K562 (cell line): ENCODE measurements around the gene ANAPC13. TPM values are rescaled to one million over a fixed set of nuclear protein-coding genes. Genes with fewer than 3 reads are reported as not detected.

ENCODE experiments used
- ATAC-seq: fragments of 200-7000 bp; cut with Tn5 transposase; 3 replicates; pipeline ENCODE4 v1.9.1; 2020; ENCODE audit warnings: moderate library complexity
- BruUV-seq: library from RNA; stranded (reverse); fragments of 400-500 nt; replicated peaks from 2 replicates; lab custom pipeline; 2021; lab: Mats Ljungman, UMichigan
- CTCF ChIA-PET: fragments of 300-600 bp; formaldehyde crosslinking; extraction: SDS; loops from one replicate; lab custom pipeline; 2021; ENCODE audit warnings: low intra/inter-chr PET ratio; lab: Yijun Ruan, JAX
- POLR2A ChIA-PET: fragments of 300-600, 350-650 bp; sonication (Branson Sonifier 250); formaldehyde crosslinking; extraction: SDS; loops from one replicate; lab custom pipeline; 2021; ENCODE audit warnings: antibody characterized with exemption, inconsistent platforms; lab: Yijun Ruan, JAX
- DNase-seq, 4 experiments: peaks; one replicate each; pipeline versions ENCODE4 v3.0.0 to v3.0.0-alpha.2; 2011 to 2018; ENCODE audit warnings: low spot score in 3 of 4, mixed read lengths in 3 of 4; ENCODE audit errors: extremely low read depth in 1 of 4
- FAIRE-seq: peaks from 2 replicates; lab custom pipeline; 2011; peaks lifted over from hg19 to GRCh38; lab: Jason Lieb, UNC
- H2AFZ ChIP-seq: 2 replicates; pipeline ENCODE4 v1.6.0; 2011; ENCODE audit warnings: low read depth, low read length, control low read depth, inconsistent platforms
- H3K27ac ChIP-seq: fragments of 200-600 bp; 3 replicates; pipeline ENCODE4 v1.8.0; 2011; ENCODE audit warnings: low read depth, mild to moderate bottlenecking, control low read depth, inconsistent platforms, low read length, moderate library complexity, mixed read lengths; ENCODE audit errors: extremely low read depth
- H3K27me3 ChIP-seq, 2 experiments: fragments of 300-600 bp in 1 of 2; 2 replicates in 1 of 2; 3 replicates in 1 of 2; pipeline versions ENCODE4 v1.6.0 to v1.8.0; 2011; ENCODE audit warnings: inconsistent platforms in 2 of 2, low read length in 2 of 2, mild to moderate bottlenecking in 1 of 2, mixed read lengths in 1 of 2, moderate library complexity in 1 of 2; ENCODE audit not compliant: control insufficient read depth in 2 of 2, insufficient read depth in 2 of 2
- H3K36me3 ChIP-seq: fragments of 300-600 bp; 3 replicates; pipeline ENCODE4 v1.8.0; 2011; ENCODE audit warnings: mild to moderate bottlenecking, low read length, inconsistent platforms; ENCODE audit not compliant: control insufficient read depth, insufficient read depth
- H3K4me1 ChIP-seq, 2 experiments: fragments of 200-600 bp in 1 of 2; replicated peaks in 1 of 2; 2 replicates in 1 of 2; 3 replicates in 1 of 2; pipeline versions ENCODE4 v1.5.1 to v1.8.0; 2011; ENCODE audit warnings: inconsistent platforms in 2 of 2, low read length in 2 of 2, mild to moderate bottlenecking in 1 of 2, mixed read lengths in 1 of 2, moderate library complexity in 1 of 2; ENCODE audit not compliant: control insufficient read depth in 2 of 2, insufficient read depth in 2 of 2
- H3K4me2 ChIP-seq: 2 replicates; pipeline ENCODE4 v1.6.1; 2011; ENCODE audit warnings: low read length, control low read depth, inconsistent platforms, mixed read lengths; ENCODE audit not compliant: insufficient read depth
- H3K4me3 ChIP-seq: fragments of 200-600 bp; sonication (generic), shearing (Covaris generic); 2 replicates; pipeline ENCODE4 v1.5.1; 2016; ENCODE audit warnings: control low read depth, inconsistent platforms
- H3K79me2 ChIP-seq: fragments of 200-600 bp; 3 replicates; pipeline ENCODE4 v1.8.0; 2011; ENCODE audit warnings: low read length, inconsistent platforms; ENCODE audit not compliant: control insufficient read depth, insufficient read depth
- H3K9ac ChIP-seq, 2 experiments: 2 replicates each; pipeline versions ENCODE4 v1.6.0 to v1.6.1; 2011; ENCODE audit warnings: low read depth in 2 of 2, low read length in 2 of 2, control low read depth in 1 of 2, inconsistent platforms in 1 of 2, mild to moderate bottlenecking in 1 of 2, mixed read lengths in 1 of 2; ENCODE audit not compliant: insufficient read depth in 1 of 2
- H3K9me1 ChIP-seq: one replicate; pipeline ENCODE4 v1.6.0; 2011; ENCODE audit warnings: inconsistent platforms, mild to moderate bottlenecking, low read length, moderate library complexity; ENCODE audit not compliant: control insufficient read depth, insufficient read depth
- H3K9me3 ChIP-seq: replicated peaks from 2 replicates; pipeline ENCODE4 v1.5.1; 2011; ENCODE audit warnings: low read depth, low read length, inconsistent platforms; ENCODE audit not compliant: control insufficient read depth, insufficient read depth
- H4K20me1 ChIP-seq: replicated peaks from 2 replicates; pipeline ENCODE4 v1.6.1; 2011; ENCODE audit warnings: low read length, inconsistent platforms, mixed read lengths; ENCODE audit not compliant: control insufficient read depth, insufficient read depth
- U2AF1 ChIP-seq: fragments of 200-400 bp; formaldehyde crosslinking; optimal IDR thresholded peaks from 2 replicates; pipeline ENCODE3; 2017; ENCODE audit warnings: mild to moderate bottlenecking, low read depth, low read length, moderate library complexity
- ZNF561 ChIP-seq: fragments of 450-650 bp; formaldehyde crosslinking; conservative IDR thresholded peaks from 2 replicates; pipeline ENCODE4 v1.4.0; 2020; ENCODE audit warnings: mild to moderate bottlenecking, moderate library complexity
- WGBS: fragments of 100-300 bp; shearing (Covaris generic); methylation state at CpG from one replicate; pipeline ENCODE4 v1.1.6; 2016; ENCODE audit warnings: low coverage, mixed read lengths; ENCODE audit not compliant: insufficient coverage; ENCODE audit errors: missing lambda C conversion rate; 5-methylcytosine and 5-hydroxymethylcytosine counted together
- in situ Hi-C: fragments of 300-500 bp; cut with MboI; formaldehyde crosslinking; loops from 4 replicates; pipeline ENCODE4 v1.15.0; 2018; ENCODE audit warnings: inconsistent platforms, mixed read lengths
- intact Hi-C: fragments of 100-400 bp; cut with micrococcal nuclease; formaldehyde crosslinking; loops from 2 replicates; pipeline ENCODE4 v1.14.2; 2022
- polyA plus RNA-seq, 8 experiments: library from polyadenylated mRNA; depleted of rRNA in 4 of 8; stranded (reverse) in 5 of 8; unstranded in 3 of 8; fragments of >200 nt; fragmentation: Nextera tagmentation in 2 of 8; fragmentation: Illumina TruSeq in 1 of 8; extraction: Ambion mirVana in 2 of 8; extraction: Trizol in 1 of 8; gene quantifications; 2 replicates each; pipeline versions ENCODE4 v1.2.1 to v1.2.3, GENCODE V29; 2011 to 2014; ENCODE audit warnings: inconsistent platforms in 1 of 8, missing spikeins in 1 of 8
- total RNA-seq, 7 experiments: library from RNA; depleted of rRNA in 6 of 7; stranded (reverse); fragments of >200 nt in 6 of 7; fragmentation: Illumina TruSeq in 2 of 7; extraction: Trizol in 2 of 7; gene quantifications; 2 replicates each; pipeline versions ENCODE4 v1.2.1 to v1.2.3, GENCODE V29; 2011 to 2021; ENCODE audit warnings: low replicate concordance in 1 of 7
- TF ChIP-seq, protein P1 (sequence below): fragments of 250-450 bp; sonication (Bioruptor Pico); IDR thresholded peaks from 2 replicates; pipeline ENCODE4 v1.4.0; 2020

Gene ANAPC13
- total and polyA plus RNA-seq, 9 of the 15 experiments (the other 6 are each of a cell fraction or from before 2014, with no cell fraction given), result 48.5 to 238 (median 68.5) TPM

DNA sequence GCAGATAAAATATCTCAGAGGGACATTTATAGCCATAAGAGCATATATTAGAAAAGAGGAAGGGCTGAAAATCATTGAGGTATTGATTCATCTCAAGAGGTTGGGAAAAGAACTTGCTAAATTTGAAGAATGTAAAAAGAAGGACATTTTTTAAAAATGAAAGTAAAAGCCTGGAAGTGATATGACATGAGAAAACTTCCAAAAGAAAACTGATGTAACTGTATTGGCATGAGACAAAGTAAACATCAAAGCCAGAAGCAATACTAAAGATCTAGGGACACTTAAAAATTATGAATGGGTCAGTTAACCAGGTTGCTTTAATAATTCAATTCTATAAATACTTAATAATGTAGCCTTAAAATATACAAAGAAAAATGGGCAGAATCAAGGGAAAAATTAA lies 32.0 kb upstream of the ANAPC13 start (continued):
- TF ChIP-seq, protein P1, sequence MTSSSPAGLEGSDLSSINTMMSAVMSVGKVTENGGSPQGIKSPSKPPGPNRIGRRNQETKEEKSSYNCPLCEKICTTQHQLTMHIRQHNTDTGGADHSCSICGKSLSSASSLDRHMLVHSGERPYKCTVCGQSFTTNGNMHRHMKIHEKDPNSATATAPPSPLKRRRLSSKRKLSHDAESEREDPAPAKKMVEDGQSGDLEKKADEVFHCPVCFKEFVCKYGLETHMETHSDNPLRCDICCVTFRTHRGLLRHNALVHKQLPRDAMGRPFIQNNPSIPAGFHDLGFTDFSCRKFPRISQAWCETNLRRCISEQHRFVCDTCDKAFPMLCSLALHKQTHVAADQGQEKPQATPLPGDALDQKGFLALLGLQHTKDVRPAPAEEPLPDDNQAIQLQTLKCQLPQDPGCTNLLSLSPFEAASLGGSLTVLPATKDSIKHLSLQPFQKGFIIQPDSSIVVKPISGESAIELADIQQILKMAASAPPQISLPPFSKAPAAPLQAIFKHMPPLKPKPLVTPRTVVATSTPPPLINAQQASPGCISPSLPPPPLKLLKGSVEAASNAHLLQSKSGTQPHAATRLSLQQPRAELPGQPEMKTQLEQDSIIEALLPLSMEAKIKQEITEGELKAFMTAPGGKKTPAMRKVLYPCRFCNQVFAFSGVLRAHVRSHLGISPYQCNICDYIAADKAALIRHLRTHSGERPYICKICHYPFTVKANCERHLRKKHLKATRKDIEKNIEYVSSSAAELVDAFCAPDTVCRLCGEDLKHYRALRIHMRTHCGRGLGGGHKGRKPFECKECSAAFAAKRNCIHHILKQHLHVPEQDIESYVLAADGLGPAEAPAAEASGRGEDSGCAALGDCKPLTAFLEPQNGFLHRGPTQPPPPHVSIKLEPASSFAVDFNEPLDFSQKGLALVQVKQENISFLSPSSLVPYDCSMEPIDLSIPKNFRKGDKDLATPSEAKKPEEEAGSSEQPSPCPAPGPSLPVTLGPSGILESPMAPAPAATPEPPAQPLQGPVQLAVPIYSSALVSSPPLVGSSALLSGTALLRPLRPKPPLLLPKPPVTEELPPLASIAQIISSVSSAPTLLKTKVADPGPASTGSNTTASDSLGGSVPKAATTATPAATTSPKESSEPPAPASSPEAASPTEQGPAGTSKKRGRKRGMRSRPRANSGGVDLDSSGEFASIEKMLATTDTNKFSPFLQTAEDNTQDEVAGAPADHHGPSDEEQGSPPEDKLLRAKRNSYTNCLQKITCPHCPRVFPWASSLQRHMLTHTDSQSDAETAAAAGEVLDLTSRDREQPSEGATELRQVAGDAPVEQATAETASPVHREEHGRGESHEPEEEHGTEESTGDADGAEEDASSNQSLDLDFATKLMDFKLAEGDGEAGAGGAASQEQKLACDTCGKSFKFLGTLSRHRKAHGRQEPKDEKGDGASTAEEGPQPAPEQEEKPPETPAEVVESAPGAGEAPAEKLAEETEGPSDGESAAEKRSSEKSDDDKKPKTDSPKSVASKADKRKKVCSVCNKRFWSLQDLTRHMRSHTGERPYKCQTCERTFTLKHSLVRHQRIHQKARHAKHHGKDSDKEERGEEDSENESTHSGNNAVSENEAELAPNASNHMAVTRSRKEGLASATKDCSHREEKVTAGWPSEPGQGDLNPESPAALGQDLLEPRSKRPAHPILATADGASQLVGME, result no peak

DNA sequence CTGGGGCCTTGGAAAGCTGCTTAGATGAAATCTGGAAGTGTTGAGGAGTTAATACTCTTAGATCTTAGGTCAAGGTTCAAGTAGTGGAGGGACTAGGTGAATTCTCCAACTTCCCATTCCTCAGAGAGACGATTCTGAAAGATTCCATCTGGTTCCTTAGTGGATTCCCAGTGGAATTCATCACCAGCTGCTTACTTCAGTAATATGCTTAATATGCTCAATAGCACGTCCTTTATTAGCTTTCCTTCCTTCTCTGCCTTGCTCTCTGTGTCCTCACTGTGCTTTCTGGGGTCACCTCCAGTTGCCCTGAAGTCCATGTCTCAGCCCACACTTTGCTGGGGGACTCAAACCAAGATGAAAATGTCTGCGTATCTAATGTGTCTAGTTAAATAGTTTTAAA lies 31.1 kb upstream of the ANAPC13 start:
- Histone ChIP-seq H3K4me2 (no peak overlapping the region), H3K27ac (no peak overlapping the region), H2AFZ (no peak overlapping the region), H3K4me1 (no peaks in the 10 kb centered on the region), H3K9me1 (no peaks in the 10 kb centered on the region), H3K4me3 (no peak overlapping the region), H4K20me1 (no peaks in the 10 kb centered on the region), H3K9me3 (no peaks in the 10 kb centered on the region), H3K9ac (no peak overlapping the region), H3K27me3 (no peaks in the 10 kb centered on the region), H3K79me2 (no peaks in the 10 kb centered on the region), H3K36me3 (no peaks in the 10 kb centered on the region)
- FAIRE-seq, result no peak
- DNase-seq, result no peak
- no peak for TF ChIP-seq ZNF561 (CRISPR knock-in tag)
- no peak for TF ChIP-seq U2AF1
- BruUV-seq, result no TSS peak
- WGBS, result 46% methylated on average over 2 of the region's 3 CpGs
- ATAC-seq, result no peak
- in situ Hi-C loops (no loop called here), intact Hi-C loops (no loop called here)
- CTCF ChIA-PET, result no interaction called here
- POLR2A ChIA-PET, result no interaction called here
